Trophoblast cell (in vitro differentiated cells and primary cell): ENCODE results near the gene A4GNT.
"Not testable (repeated sequence)": the region's sequence is repeated elsewhere in the genome, so short reads cannot be mapped to it uniquely, and the experiment has no call there.

Experiments
- DNase-seq, 2 donors: peaks; one replicate each; pipeline ENCODE4 v3.0.0-alpha.2; 2016
- H2AFZ ChIP-seq: 2 replicates; pipeline ENCODE4 v1.6.1; 2013; ENCODE audit warnings: low read length, moderate library complexity, mild to moderate bottlenecking; ENCODE audit not compliant: insufficient read depth, poor library complexity
- H2AK5ac ChIP-seq: 2 replicates; pipeline ENCODE4 v1.6.1; 2013; ENCODE audit warnings: mild to moderate bottlenecking, low read length
- H2BK120ac ChIP-seq: 2 replicates; pipeline ENCODE4 v1.6.1; 2013; ENCODE audit warnings: low read length, mild to moderate bottlenecking, moderate library complexity; ENCODE audit not compliant: insufficient read depth, poor library complexity
- H2BK12ac ChIP-seq: 2 replicates; pipeline ENCODE4 v1.6.1; 2013; ENCODE audit warnings: mild to moderate bottlenecking, low read length, moderate library complexity
- H2BK5ac ChIP-seq: 2 replicates; pipeline ENCODE4 v1.6.1; 2013; ENCODE audit warnings: low read length, low read depth, moderate library complexity, mild to moderate bottlenecking; ENCODE audit not compliant: poor library complexity
- H3K14ac ChIP-seq: 2 replicates; pipeline ENCODE4 v1.6.1; 2013; ENCODE audit warnings: mild to moderate bottlenecking, low read length
- H3K18ac ChIP-seq: 2 replicates; pipeline ENCODE4 v1.6.1; 2013; ENCODE audit warnings: mild to moderate bottlenecking, low read length
- H3K23ac ChIP-seq: 2 replicates; pipeline ENCODE4 v1.6.1; 2013; ENCODE audit warnings: low read length
- H3K27ac ChIP-seq: 2 replicates; pipeline ENCODE4 v1.5.1; 2013; ENCODE audit warnings: low read depth, mild to moderate bottlenecking, inconsistent platforms, low read length, moderate library complexity
- H3K27me3 ChIP-seq: 2 replicates; pipeline ENCODE4 v1.6.1; 2013; ENCODE audit warnings: inconsistent platforms, mild to moderate bottlenecking, low read length, moderate library complexity; ENCODE audit not compliant: insufficient read depth
- H3K36me3 ChIP-seq, 2 experiments: 1 replicate in 1 of 2; 2 replicates in 1 of 2; pipeline ENCODE4 v1.6.1; 2013; ENCODE audit warnings: low read length in 2 of 2, mild to moderate bottlenecking in 2 of 2, moderate library complexity in 1 of 2; ENCODE audit not compliant: insufficient read depth in 2 of 2, control insufficient read depth in 1 of 2
- H3K4ac ChIP-seq: 2 replicates; pipeline ENCODE4 v1.6.1; 2013; ENCODE audit warnings: low read depth, mild to moderate bottlenecking, low read length, moderate library complexity
- H3K4me1 ChIP-seq, 2 experiments: 1 replicate in 1 of 2; 2 replicates in 1 of 2; pipeline ENCODE4 v1.6.1; 2013; ENCODE audit warnings: low read length in 2 of 2, mild to moderate bottlenecking in 2 of 2, moderate library complexity in 1 of 2; ENCODE audit not compliant: insufficient read depth in 2 of 2, control insufficient read depth in 1 of 2
- H3K4me2 ChIP-seq: 2 replicates; pipeline ENCODE4 v1.6.1; 2013; ENCODE audit warnings: inconsistent platforms, mild to moderate bottlenecking, low read length, moderate library complexity
- H3K4me3 ChIP-seq: 2 replicates; pipeline ENCODE4 v1.5.1; 2013; ENCODE audit warnings: mild to moderate bottlenecking, low read depth, low read length, inconsistent platforms
- H3K79me1 ChIP-seq: one replicate; pipeline ENCODE4 v1.6.1; 2013; ENCODE audit warnings: low read length
- H3K79me2 ChIP-seq: 2 replicates; pipeline ENCODE4 v1.6.1; 2013; ENCODE audit warnings: low read length, mild to moderate bottlenecking; ENCODE audit not compliant: control insufficient read depth, insufficient read depth, poor library complexity
- H3K9ac ChIP-seq: 2 replicates; pipeline ENCODE4 v1.6.1; 2013; ENCODE audit warnings: mild to moderate bottlenecking, low read length
- H3K9me3 ChIP-seq: 2 replicates; pipeline ENCODE4 v1.6.1; 2013; ENCODE audit warnings: low read depth, mild to moderate bottlenecking, control low read depth, inconsistent platforms, low read length; ENCODE audit not compliant: insufficient read depth
- H4K12ac ChIP-seq: 2 replicates; pipeline ENCODE4 v1.6.1; 2013; ENCODE audit warnings: low read depth, mild to moderate bottlenecking, low read length, moderate library complexity
- H4K8ac ChIP-seq: 2 replicates; pipeline ENCODE4 v1.6.1; 2013; ENCODE audit warnings: low read depth, mild to moderate bottlenecking, low read length, moderate library complexity
- H4K91ac ChIP-seq: one replicate; pipeline ENCODE4 v1.6.1; 2013; ENCODE audit warnings: low read depth, mild to moderate bottlenecking, low read length, moderate library complexity
- WGBS: extraction: QIAGEN DNeasy Blood & Tissue Kit; methylation state at CpG from one replicate; pipeline ENCODE4 v1.1.7; 2013; ENCODE audit warnings: missing lambda C conversion rate; ENCODE audit not compliant: insufficient read length, insufficient coverage; ENCODE audit errors: extremely low coverage; 5-methylcytosine and 5-hydroxymethylcytosine counted together

The A4GNT gene

DNA sequence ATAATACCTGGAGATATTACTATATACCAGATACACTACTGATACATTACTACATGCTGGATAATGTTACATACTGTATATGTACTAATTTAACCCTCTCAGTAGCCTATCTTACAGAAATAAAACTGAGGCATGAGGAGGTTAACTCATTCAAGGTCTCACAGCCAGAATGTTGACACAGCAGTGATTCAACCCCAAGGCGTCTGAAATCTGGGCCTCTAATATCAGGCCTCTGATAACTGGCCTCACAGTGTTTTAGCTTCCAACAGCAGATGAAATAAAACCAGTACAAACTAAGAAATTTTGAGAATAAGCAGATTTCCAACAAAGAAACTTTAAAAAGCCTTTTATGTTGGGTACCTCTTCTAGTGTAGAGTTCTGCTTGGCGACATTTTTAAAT is 40.2 kb downstream of the A4GNT start:
- no peak overlapping the region for H3K14ac ChIP-seq

DNA sequence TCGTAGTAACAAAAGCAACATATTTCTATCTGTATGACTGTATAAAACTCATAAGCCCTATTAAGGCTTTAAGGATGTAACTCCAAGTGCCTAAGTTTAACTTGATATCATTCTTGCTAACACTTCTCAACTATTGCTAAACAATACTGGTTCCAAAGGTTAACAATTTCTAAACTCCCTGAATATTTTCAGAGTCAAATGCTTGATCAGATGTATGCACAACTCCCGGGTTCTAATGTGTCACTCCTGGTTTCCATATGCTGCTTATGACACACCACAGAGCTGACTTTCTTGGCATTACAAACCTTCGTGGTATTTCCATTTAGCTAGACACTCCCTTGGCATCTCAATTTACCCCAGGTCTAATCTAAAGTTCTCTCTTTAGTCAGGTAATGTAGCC is 43.1 kb downstream of the A4GNT start:
- H3K79me2 ChIP-seq, result no peaks in the 10 kb centered on the region
- H4K8ac ChIP-seq, result no peak overlapping the region
- H4K91ac ChIP-seq, result no peak overlapping the region
- no peak overlapping the region for H3K27ac ChIP-seq
- H3K9ac ChIP-seq, result no peak overlapping the region
- H2AFZ ChIP-seq, result no peak overlapping the region
- peaks cover 0 to under 1% of the 10 kb centered on the region in 2 experiments for H3K4me1 ChIP-seq
- H3K18ac ChIP-seq, result no peak overlapping the region
- H3K4me3 ChIP-seq, result no peak overlapping the region
- H2AK5ac ChIP-seq, result no peak overlapping the region
- no peak overlapping the region for H3K14ac ChIP-seq
- H4K12ac ChIP-seq, result no peak overlapping the region
- peaks cover 5 to 10% of the 10 kb centered on the region in 2 experiments for H3K36me3 ChIP-seq
- H2BK5ac ChIP-seq, result no peak overlapping the region
- peak; percentile 77 to 92 for DNase-seq
- H2BK12ac ChIP-seq, result no peak overlapping the region
- H3K9me3 ChIP-seq, result no peaks in the 10 kb centered on the region
- no peak overlapping the region for H2BK120ac ChIP-seq
- no CpG with 5 or more reads among the region's 3 CpGs for WGBS
- no peaks in the 10 kb centered on the region for H3K27me3 ChIP-seq
- H3K23ac ChIP-seq, result no peak overlapping the region
- no peak overlapping the region for H3K4ac ChIP-seq
- no peak overlapping the region for H3K4me2 ChIP-seq
- no peaks in the 10 kb centered on the region for H3K79me1 ChIP-seq

More for the DNA sequence above, 40.2 kb downstream of the A4GNT start:
- H2BK5ac ChIP-seq, result no peak overlapping the region
- H4K8ac ChIP-seq, result no peak overlapping the region
- no peak overlapping the region for H3K9ac ChIP-seq
- H3K79me1 ChIP-seq, result no peaks in the 10 kb centered on the region
- no peaks in the 10 kb centered on the region for H3K79me2 ChIP-seq
- peaks cover 2 to 3% of the 10 kb centered on the region in 2 experiments for H3K36me3 ChIP-seq
- H4K12ac ChIP-seq, result no peak overlapping the region
- DNase-seq, result no peak
- H3K18ac ChIP-seq, result no peak overlapping the region
- no peaks in the 10 kb centered on the region for H3K4me1 ChIP-seq
- no peak overlapping the region for H3K27ac ChIP-seq
- H2BK120ac ChIP-seq, result no peak overlapping the region
- H3K9me3 ChIP-seq, result no peaks in the 10 kb centered on the region
- H3K27me3 ChIP-seq, result no peaks in the 10 kb centered on the region
- no peak overlapping the region for H2AFZ ChIP-seq
- H4K91ac ChIP-seq, result no peak overlapping the region
- H3K23ac ChIP-seq, result no peak overlapping the region
- no peak overlapping the region for H3K4me3 ChIP-seq
- H2BK12ac ChIP-seq, result no peak overlapping the region
- no peak overlapping the region for H2AK5ac ChIP-seq
- H3K4me2 ChIP-seq, result no peak overlapping the region
- H3K4ac ChIP-seq, result no peak overlapping the region
- no CpG with 5 or more reads among the region's 2 CpGs for WGBS

DNA sequence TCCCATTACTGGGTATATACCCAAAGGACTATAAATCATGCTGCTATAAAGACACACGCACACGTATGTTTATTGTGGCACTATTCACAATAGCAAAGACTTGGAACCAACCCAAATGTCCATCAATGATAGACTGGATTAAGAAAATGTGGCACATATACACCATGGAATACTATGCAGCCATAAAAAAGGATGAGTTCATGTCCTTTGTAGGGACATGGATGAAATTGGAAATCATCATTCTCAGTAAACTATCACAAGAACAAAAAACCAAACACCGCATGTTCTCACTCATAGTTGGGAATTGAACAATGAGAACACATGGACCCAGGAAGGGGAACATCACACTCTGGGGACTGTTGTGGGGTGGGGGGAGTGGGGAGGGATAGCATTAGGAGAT is 46.4 kb downstream of the A4GNT start:
- H4K12ac ChIP-seq, H3K27ac ChIP-seq, H3K18ac ChIP-seq, H3K4ac ChIP-seq, H2AFZ ChIP-seq, H3K4me2 ChIP-seq, H2BK120ac ChIP-seq, H3K79me2 ChIP-seq, H2BK5ac ChIP-seq, H3K14ac ChIP-seq, H3K23ac ChIP-seq, H3K27me3 ChIP-seq, DNase-seq, H2BK12ac ChIP-seq, H3K9ac ChIP-seq, H3K4me3 ChIP-seq, H3K9me3 ChIP-seq, H4K91ac ChIP-seq, H4K8ac ChIP-seq, H2AK5ac ChIP-seq, H3K79me1 ChIP-seq: not testable (repeated sequence)
- WGBS, result no CpG with 5 or more reads among the region's 3 CpGs
- Histone ChIP-seq H3K4me1 (peaks cover 11 to 19% of the 10 kb centered on the region in 2 experiments), H3K36me3 (peaks cover 5 to 13% of the 10 kb centered on the region in 2 experiments)

DNA sequence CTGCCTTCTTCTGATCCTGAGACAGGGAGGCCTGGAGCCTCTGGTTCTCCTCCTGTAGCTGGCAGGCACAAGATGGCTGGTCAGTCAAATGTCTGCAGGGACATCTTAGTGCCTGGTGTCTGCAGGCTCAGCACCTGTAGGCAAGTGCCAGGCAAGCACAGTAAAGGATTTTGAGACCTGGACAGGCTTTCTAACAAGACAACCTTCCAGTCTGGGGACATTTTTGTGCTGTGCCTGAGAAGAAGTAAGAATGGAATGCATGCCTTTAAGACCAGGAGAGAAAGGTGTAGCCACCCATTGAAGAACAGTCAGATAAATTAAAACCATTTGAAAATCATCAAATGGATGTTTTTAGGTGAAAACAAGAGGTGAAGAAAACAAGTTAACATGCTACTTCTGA is 48.0 kb downstream of the A4GNT start:
- Histone ChIP-seq H3K9me3 (no peaks in the 10 kb centered on the region), H3K79me2 (no peaks in the 10 kb centered on the region), H3K36me3 (peaks cover 5 to 13% of the 10 kb centered on the region in 2 experiments), H2BK120ac (no peak overlapping the region), H2BK12ac (no peak overlapping the region), H3K14ac (no peak overlapping the region), H3K9ac (no peak overlapping the region), H3K4ac (no peak overlapping the region), H3K79me1 (peaks cover 2% of the 10 kb centered on the region), H3K18ac (no peak overlapping the region), H3K4me3 (no peak overlapping the region), H3K23ac (no peak overlapping the region), H2BK5ac (no peak overlapping the region), H2AK5ac (no peak overlapping the region), H4K12ac (no peak overlapping the region), H3K4me1 (peaks cover 11 to 19% of the 10 kb centered on the region in 2 experiments), H3K27ac (no peak overlapping the region), H3K27me3 (no peaks in the 10 kb centered on the region), H2AFZ (no peak overlapping the region), H3K4me2 (no peak overlapping the region), H4K8ac (no peak overlapping the region), H4K91ac (no peak overlapping the region)
- DNase-seq, result peak; percentile 65 to 85
